Liver (tissue), 9 donors: ENCODE measurements around the gene PDE4B. TPM values are rescaled to one million over a fixed set of nuclear protein-coding genes. Genes with fewer than 3 reads are reported as not detected.

ENCODE experiments used
- DNase-seq: peaks from one replicate; pipeline ENCODE4 v3.0.0-alpha.2; 2017; ENCODE audit warnings: low spot score
- H3K27ac ChIP-seq, 2 donors: one replicate each; pipeline ENCODE4 v1.7.0; 2013; ENCODE audit warnings: inconsistent platforms in 2 of 2, low read length in 2 of 2, control low read depth in 1 of 2, low read depth in 1 of 2, mild to moderate bottlenecking in 1 of 2
- H3K27me3 ChIP-seq, 4 donors: one replicate each; pipeline versions ENCODE4 v1.6.1 to v1.7.0; 2013; ENCODE audit warnings: low read length in 3 of 4, inconsistent platforms in 1 of 4, mild to moderate bottlenecking in 1 of 4, moderate library complexity in 1 of 4; ENCODE audit not compliant: control insufficient read depth in 4 of 4, insufficient read depth in 4 of 4
- H3K36me3 ChIP-seq, 4 donors: one replicate each; pipeline versions ENCODE4 v1.6.1 to v1.7.0; 2013; ENCODE audit warnings: low read length in 3 of 4, mild to moderate bottlenecking in 3 of 4, low read depth in 1 of 4, moderate library complexity in 1 of 4; ENCODE audit not compliant: control insufficient read depth in 4 of 4, insufficient read depth in 3 of 4
- H3K4me1 ChIP-seq, 4 donors: one replicate each; pipeline versions ENCODE4 v1.6.1 to v1.7.0; 2013; ENCODE audit warnings: low read length in 3 of 4, mild to moderate bottlenecking in 3 of 4, moderate library complexity in 1 of 4; ENCODE audit not compliant: control insufficient read depth in 4 of 4, insufficient read depth in 4 of 4
- H3K4me3 ChIP-seq, 3 donors: one replicate each; pipeline versions ENCODE4 v1.6.1 to v1.7.0; 2013; ENCODE audit warnings: low read length in 3 of 3, control low read depth in 1 of 3, low read depth in 1 of 3, mild to moderate bottlenecking in 1 of 3
- H3K9ac ChIP-seq, 2 donors: one replicate each; pipeline ENCODE4 v1.7.0; 2013; ENCODE audit warnings: low read length in 2 of 2, mild to moderate bottlenecking in 2 of 2, moderate library complexity in 2 of 2, control low read depth in 1 of 2, low read depth in 1 of 2
- H3K9me3 ChIP-seq, 4 donors: one replicate each; pipeline versions ENCODE4 v1.6.1 to v1.7.0; 2013; ENCODE audit warnings: low read length in 3 of 4; ENCODE audit not compliant: control insufficient read depth in 4 of 4
- ATF3 ChIP-seq: IDR thresholded peaks from 2 replicates; pipeline ENCODE4 v1.6.1; 2016; ENCODE audit warnings: antibody characterized with exemption
- CTCF ChIP-seq: fragments of 150-350 bp; IDR thresholded peaks from 2 replicates; pipeline ENCODE4 v1.5.1; 2017; ENCODE audit warnings: improper control_type of control experiment, low read depth, low read length; ENCODE audit not compliant: missing input control
- EGR1 ChIP-seq, 2 donors: IDR thresholded peaks; 2 replicates each; pipeline ENCODE4 v1.6.1; 2016 to 2018; ENCODE audit warnings: antibody characterized with exemption in 2 of 2, low read depth in 2 of 2
- FOXA2 ChIP-seq: IDR thresholded peaks from 2 replicates; pipeline ENCODE4 v1.6.1; 2016; ENCODE audit warnings: antibody characterized with exemption
- GABPA ChIP-seq, 2 donors: IDR thresholded peaks in 1 of 2; conservative IDR thresholded peaks in 1 of 2; 2 replicates each; pipeline ENCODE4 v1.6.1; 2016; ENCODE audit warnings: antibody characterized with exemption in 2 of 2, mild to moderate bottlenecking in 1 of 2, moderate library complexity in 1 of 2
- HNF4A ChIP-seq, 2 donors: conservative IDR thresholded peaks; 2 replicates each; pipeline ENCODE4 v1.6.1; 2016; ENCODE audit warnings: antibody characterized with exemption in 2 of 2, mild to moderate bottlenecking in 2 of 2
- HNF4G ChIP-seq: IDR thresholded peaks from 2 replicates; pipeline ENCODE4 v1.6.1; 2016; ENCODE audit warnings: antibody characterized with exemption
- JUND ChIP-seq, 2 donors: IDR thresholded peaks; 2 replicates each; pipeline ENCODE4 v1.6.1; 2016; ENCODE audit warnings: antibody characterized with exemption in 2 of 2
- MAX ChIP-seq: IDR thresholded peaks from 2 replicates; pipeline ENCODE4 v1.6.1; 2016; ENCODE audit warnings: antibody characterized with exemption
- NR2F2 ChIP-seq: IDR thresholded peaks from 2 replicates; pipeline ENCODE4 v1.6.1; 2016; ENCODE audit warnings: antibody characterized with exemption
- RAD21 ChIP-seq, 2 donors: IDR thresholded peaks; 2 replicates each; pipeline ENCODE4 v1.6.1; 2016; ENCODE audit warnings: antibody characterized with exemption in 2 of 2, mild to moderate bottlenecking in 2 of 2
- REST ChIP-seq: IDR thresholded peaks from 2 replicates; pipeline ENCODE4 v1.6.1; 2016; ENCODE audit warnings: antibody characterized with exemption, mild to moderate bottlenecking
- RXRA ChIP-seq, 2 donors: IDR thresholded peaks; 2 replicates each; pipeline ENCODE4 v1.6.1; 2017 to 2018; ENCODE audit warnings: antibody characterized with exemption in 2 of 2, mild to moderate bottlenecking in 1 of 2
- SP1 ChIP-seq: IDR thresholded peaks from 2 replicates; pipeline ENCODE4 v1.6.1; 2018; ENCODE audit warnings: antibody characterized with exemption, mild to moderate bottlenecking
- TAF1 ChIP-seq: conservative IDR thresholded peaks from 2 replicates; pipeline ENCODE4 v1.6.1; 2016; ENCODE audit warnings: antibody characterized with exemption, mild to moderate bottlenecking
- YY1 ChIP-seq: IDR thresholded peaks from 2 replicates; pipeline ENCODE4 v1.6.1; 2016; ENCODE audit warnings: antibody characterized with exemption, mild to moderate bottlenecking
- ZBTB33 ChIP-seq: IDR thresholded peaks from 2 replicates; pipeline ENCODE4 v1.6.1; 2016; ENCODE audit warnings: antibody characterized with exemption
- WGBS: extraction: QIAGEN DNeasy Blood & Tissue Kit; methylation state at CpG from one replicate; pipeline ENCODE4 v1.1.7; 2013; 5-methylcytosine and 5-hydroxymethylcytosine counted together
- polyA plus RNA-seq, 2 donors: library from polyadenylated mRNA; stranded (reverse) in 1 of 2; unstranded in 1 of 2; fragments of 200-250 nt in 1 of 2; fragments of >200 nt in 1 of 2; fragmentation: Nextera tagmentation in 1 of 2; extraction: Ambion mirVana in 1 of 2; gene quantifications; one replicate each; pipeline versions ENCODE4 v1.2.1 to v1.2.3, GENCODE V29; 2013 to 2015
- total RNA-seq, 2 donors: library from RNA; depleted of rRNA; stranded (reverse); fragments of >200 nt; gene quantifications; one replicate each; pipeline ENCODE4 v1.2.3, GENCODE V29; 2014
- donor health status: healthy.
- donor health status: healthy.
- donor health status: healthy.
- donor health status: healthy.
- donor health status: healthy.

PDE4B gene
- total and polyA plus RNA-seq, 4 donors = 1.9 to 3.9 (median 2.7) TPM

- H3K4me1 ChIP-seq = no peaks in the 10 kb centered on the region
- no peak for TF ChIP-seq EGR1 (IDR thresholded peaks at IDR 0.05; ENCODE audit: low read depth in 2 of 2)
- TF ChIP-seq FOXA2 = no peak
- WGBS = 99% methylated on average over 2 of the region's 2 CpGs
- H3K4me3 ChIP-seq = no peak overlapping the region
- H3K9ac ChIP-seq = no peak overlapping the region
- peaks cover 0 to 6% (median 0%) of the 10 kb centered on the region in 4 donors for H3K27me3 ChIP-seq
- no peak overlapping the region for H3K27ac ChIP-seq
- no peaks in the 10 kb centered on the region for H3K9me3 ChIP-seq
- no peak for DNase-seq
- no peaks in the 10 kb centered on the region for H3K36me3 ChIP-seq
These were observed 447.1 kb downstream of the PDE4B start for GRCh38 chr1:66239834-66240233.

- Histone ChIP-seq H3K36me3 (no peaks in the 10 kb centered on the region), H3K4me3 (no peak overlapping the region), H3K27me3 (peaks cover 0 to 6% (median 0%) of the 10 kb centered on the region in 4 donors), H3K9ac (no peak overlapping the region), H3K4me1 (no peaks in the 10 kb centered on the region), H3K9me3 (no peaks in the 10 kb centered on the region), H3K27ac (no peak overlapping the region)
- 90% methylated on average over 6 of the region's 6 CpGs for WGBS
- DNase-seq = no peak
- no peak for TF ChIP-seq HNF4G
- TF ChIP-seq HNF4A (conservative IDR thresholded peaks at IDR 0.05) = no peak
- TF ChIP-seq JUND (IDR thresholded peaks at IDR 0.05) = no peak
- no peak for TF ChIP-seq ZBTB33
- TF ChIP-seq GABPA (IDR thresholded peaks at IDR 0.05 in 1 of 2, conservative IDR thresholded peaks at IDR 0.05 in 1 of 2) = no peak
- TF ChIP-seq MAX = no peak
- no peak for TF ChIP-seq ATF3
- TF ChIP-seq TAF1 = no peak
- TF ChIP-seq NR2F2 = no peak
- no peak for TF ChIP-seq EGR1 (IDR thresholded peaks at IDR 0.05; ENCODE audit: low read depth in 2 of 2)
- no peak for TF ChIP-seq SP1
- TF ChIP-seq YY1 = no peak
- no peak for TF ChIP-seq CTCF
- no peak for TF ChIP-seq RXRA (IDR thresholded peaks at IDR 0.05)
- TF ChIP-seq REST = no peak
- TF ChIP-seq RAD21 (IDR thresholded peaks at IDR 0.05) = no peak
These were observed 448.1 kb downstream of the PDE4B start for GRCh38 chr1:66240491-66241484.
